H1 (cell line): ENCODE measurements around the gene CACUL1. TPM values are rescaled to one million over a fixed set of nuclear protein-coding genes. Genes with fewer than 3 reads are reported as not detected.

ENCODE experiments used
- CTCF ChIA-PET: fragments of 300-600 bp; sonication (Branson Sonifier 250); formaldehyde crosslinking; loops from one replicate; lab custom pipeline; 2021; ENCODE audit not compliant: partially characterized antibody; lab: Charles Lee
- POLR2A ChIA-PET: fragments of 300-600 bp; sonication (Branson Sonifier 250); formaldehyde crosslinking; loops from one replicate; lab custom pipeline; 2021; ENCODE audit warnings: inconsistent platforms; ENCODE audit not compliant: partially characterized antibody; lab: Charles Lee
- DNase-seq, 2 experiments: peaks; one replicate each; pipeline versions ENCODE4 v3.0.0 to v3.0.0-alpha.2; 2010 to 2022; ENCODE audit warnings: low spot score in 2 of 2, low read depth in 1 of 2, mixed read lengths in 1 of 2
- FAIRE-seq: peaks from 2 replicates; lab custom pipeline; 2011; peaks lifted over from hg19 to GRCh38; lab: Jason Lieb, UNC
- H2AFZ ChIP-seq: 2 replicates; pipeline ENCODE4 v1.8.1; 2012; ENCODE audit warnings: low read length, inconsistent platforms
- H2AK5ac ChIP-seq: 2 replicates; pipeline ENCODE4 v1.6.1; 2013; ENCODE audit warnings: low read depth, low read length
- H2BK120ac ChIP-seq: replicated peaks from 2 replicates; pipeline ENCODE3; 2013; ENCODE audit warnings: low read depth, low read length, inconsistent platforms
- H2BK12ac ChIP-seq: 2 replicates; pipeline ENCODE4 v1.6.1; 2013; ENCODE audit warnings: low read depth, low read length
- H2BK15ac ChIP-seq: 2 replicates; pipeline ENCODE4 v1.6.1; 2013; ENCODE audit warnings: low read length
- H2BK20ac ChIP-seq: 2 replicates; pipeline ENCODE4 v1.6.1; 2013; ENCODE audit warnings: low read length
- H2BK5ac ChIP-seq: 2 replicates; pipeline ENCODE4 v1.6.1; 2013; ENCODE audit warnings: low read depth, low read length
- H3K14ac ChIP-seq: 2 replicates; pipeline ENCODE4 v1.6.1; 2013; ENCODE audit warnings: inconsistent platforms; ENCODE audit not compliant: insufficient read length
- H3K18ac ChIP-seq: 2 replicates; pipeline ENCODE4 v1.6.1; 2013; ENCODE audit warnings: low read length; ENCODE audit errors: extremely low read depth
- H3K23ac ChIP-seq: 2 replicates; pipeline ENCODE4 v1.6.1; 2013; ENCODE audit warnings: inconsistent platforms; ENCODE audit not compliant: insufficient read length
- H3K23me2 ChIP-seq: 2 replicates; pipeline ENCODE4 v1.6.1; 2013; ENCODE audit warnings: low read depth, low read length
- H3K27ac ChIP-seq: 2 replicates; pipeline ENCODE4 v1.6.1; 2011; ENCODE audit warnings: low read depth, low read length, inconsistent platforms
- H3K27me3 ChIP-seq, 4 experiments: replicated peaks in 1 of 4; 1 replicate in 1 of 4; 2 replicates in 3 of 4; pipeline versions ENCODE4 v1.6.1 to v1.8.1; 2011 to 2013; ENCODE audit warnings: low read length in 3 of 4, mild to moderate bottlenecking in 3 of 4, inconsistent platforms in 2 of 4, mixed read lengths in 2 of 4, moderate library complexity in 1 of 4; ENCODE audit not compliant: control insufficient read depth in 3 of 4, insufficient read depth in 3 of 4; ENCODE audit errors: extremely low read depth in 1 of 4
- H3K36me3 ChIP-seq, 4 experiments: 2 replicates each; pipeline versions ENCODE4 v1.6.1 to v1.8.1; 2011 to 2013; ENCODE audit warnings: mild to moderate bottlenecking in 4 of 4, low read length in 3 of 4, moderate library complexity in 2 of 4, control low read depth in 1 of 4, inconsistent platforms in 1 of 4; ENCODE audit not compliant: insufficient read depth in 4 of 4, control insufficient read depth in 2 of 4
- H3K4ac ChIP-seq: replicated peaks from 2 replicates; pipeline ENCODE3; 2013; ENCODE audit warnings: low read length, low read depth, mixed read lengths, inconsistent platforms; ENCODE audit not compliant: insufficient read length
- H3K4me1 ChIP-seq, 4 experiments: replicated peaks in 1 of 4; 1 replicate in 1 of 4; 2 replicates in 3 of 4; pipeline versions ENCODE4 v1.6.1 to v1.8.1; 2011 to 2013; ENCODE audit warnings: low read length in 3 of 4, inconsistent platforms in 2 of 4, mixed read lengths in 1 of 4; ENCODE audit not compliant: insufficient read depth in 4 of 4, control insufficient read depth in 3 of 4
- H3K4me2 ChIP-seq, 2 experiments: 2 replicates each; pipeline versions ENCODE4 v1.6.1 to v1.8.1; 2011 to 2013; ENCODE audit warnings: low read depth in 2 of 2, low read length in 2 of 2, control low read depth in 1 of 2, inconsistent platforms in 1 of 2, mild to moderate bottlenecking in 1 of 2; ENCODE audit not compliant: insufficient read depth in 1 of 2
- H3K4me3 ChIP-seq, 4 experiments: fragments of 200-600, 300-600 bp in 1 of 4; sonication (generic), shearing (Covaris generic), sonication (Bioruptor Twin) in 1 of 4; 2 replicates each; pipeline versions ENCODE4 v1.5.1 to v1.8.1; 2011 to 2016; ENCODE audit warnings: low read length in 4 of 4, low read depth in 3 of 4, control low read depth in 2 of 4, inconsistent platforms in 2 of 4, mild to moderate bottlenecking in 2 of 4, mixed read lengths in 1 of 4, moderate library complexity in 1 of 4; ENCODE audit not compliant: insufficient read depth in 2 of 4; ENCODE audit errors: extremely low read depth in 1 of 4
- H3K56ac ChIP-seq: replicated peaks from 2 replicates; pipeline ENCODE3; 2013; ENCODE audit warnings: low read depth, mild to moderate bottlenecking, mixed read lengths, low read length, inconsistent platforms; ENCODE audit not compliant: insufficient read length
- H3K79me1 ChIP-seq: 2 replicates; pipeline ENCODE4 v1.6.1; 2013; ENCODE audit warnings: low read depth, low read length, control low read depth
- H3K79me2 ChIP-seq, 2 experiments: 2 replicates each; pipeline versions ENCODE4 v1.6.1 to v1.8.1; 2012 to 2013; ENCODE audit warnings: low read length in 2 of 2, mild to moderate bottlenecking in 2 of 2, inconsistent platforms in 1 of 2; ENCODE audit not compliant: insufficient read depth in 2 of 2, control insufficient read depth in 1 of 2
- H3K9ac ChIP-seq, 4 experiments: replicated peaks in 1 of 4; 1 replicate in 1 of 4; 2 replicates in 3 of 4; pipeline versions ENCODE4 v1.6.1 to v1.8.1; 2011 to 2013; ENCODE audit warnings: low read depth in 3 of 4, low read length in 3 of 4, control low read depth in 2 of 4, mild to moderate bottlenecking in 2 of 4, moderate library complexity in 2 of 4, inconsistent platforms in 1 of 4; ENCODE audit errors: extremely low read depth in 1 of 4
- H3K9me3 ChIP-seq, 2 experiments: 2 replicates each; pipeline versions ENCODE4 v1.6.1 to v1.8.1; 2012 to 2013; ENCODE audit warnings: mild to moderate bottlenecking in 2 of 2, moderate library complexity in 2 of 2, control low read depth in 1 of 2, inconsistent platforms in 1 of 2, low read depth in 1 of 2, low read length in 1 of 2, mixed read lengths in 1 of 2; ENCODE audit not compliant: insufficient read depth in 2 of 2
- H4K20me1 ChIP-seq, 2 experiments: replicated peaks in 1 of 2; 2 replicates each; pipeline versions ENCODE3 to v1.8.1; 2011 to 2013; ENCODE audit warnings: inconsistent platforms in 2 of 2, low read length in 2 of 2, mild to moderate bottlenecking in 1 of 2; ENCODE audit not compliant: insufficient read depth in 2 of 2, control insufficient read depth in 1 of 2
- H4K5ac ChIP-seq: 2 replicates; pipeline ENCODE4 v1.6.1; 2013; ENCODE audit warnings: low read length, low read depth, mixed read lengths, inconsistent platforms; ENCODE audit not compliant: insufficient read length
- H4K8ac ChIP-seq: 2 replicates; pipeline ENCODE4 v1.8.0; 2013; ENCODE audit warnings: mild to moderate bottlenecking, moderate library complexity, low read length, inconsistent platforms; ENCODE audit not compliant: insufficient read depth; ENCODE audit errors: extremely low read depth
- H4K91ac ChIP-seq: replicated peaks from 2 replicates; pipeline ENCODE3; 2013; ENCODE audit warnings: low read length, mixed read lengths, inconsistent platforms; ENCODE audit not compliant: insufficient read length
- CEBPB ChIP-seq: IDR thresholded peaks from 2 replicates; pipeline ENCODE4 v1.6.1; 2012; ENCODE audit warnings: low read depth, low read length
- EZH2 ChIP-seq: fragments of 200-600 bp; sonication (generic); IDR thresholded peaks from 2 replicates; pipeline ENCODE4 v1.7.1; 2012; ENCODE audit warnings: low read depth, mild to moderate bottlenecking, moderate library complexity, low read length, inconsistent platforms; ENCODE audit not compliant: severe bottlenecking
- GABPA ChIP-seq: IDR thresholded peaks from 2 replicates; pipeline ENCODE4 v1.6.1; 2011; ENCODE audit warnings: mild to moderate bottlenecking, low read length, moderate library complexity, borderline replicate concordance; ENCODE audit not compliant: insufficient read depth
- GTF2F1 ChIP-seq: IDR thresholded peaks from 2 replicates; pipeline ENCODE4 v1.6.1; 2012; ENCODE audit warnings: low read depth, low read length, improper control_type of control experiment, borderline replicate concordance
- KDM4A ChIP-seq: IDR thresholded peaks from one replicate; pipeline ENCODE4 v1.7.1; 2012; ENCODE audit warnings: low read depth, mild to moderate bottlenecking, moderate library complexity, low read length, inconsistent platforms; ENCODE audit not compliant: severe bottlenecking
- NRF1 ChIP-seq: IDR thresholded peaks from 2 replicates; pipeline ENCODE4 v1.6.1; 2011; ENCODE audit warnings: mild to moderate bottlenecking, low read depth, low read length, improper control_type of control experiment
- RAD21 ChIP-seq, 2 experiments: IDR thresholded peaks in 1 of 2; conservative IDR thresholded peaks in 1 of 2; 2 replicates each; pipeline ENCODE4 v1.6.1; 2011; ENCODE audit warnings: low read depth in 2 of 2, low read length in 2 of 2, improper control_type of control experiment in 1 of 2, inconsistent platforms in 1 of 2, mild to moderate bottlenecking in 1 of 2, moderate library complexity in 1 of 2
- RBBP5 ChIP-seq: IDR thresholded peaks from 2 replicates; pipeline ENCODE4 v1.7.1; 2012; ENCODE audit warnings: low read depth, mild to moderate bottlenecking, inconsistent platforms, low read length, moderate library complexity, borderline replicate concordance
- SAP30 ChIP-seq: fragments of 300-600 bp; sonication (generic); IDR thresholded peaks from 2 replicates; pipeline ENCODE4 v1.7.1; 2012; ENCODE audit warnings: low read length, moderate library complexity, mild to moderate bottlenecking, inconsistent platforms; ENCODE audit not compliant: insufficient read depth, insufficient replicate concordance
- SP1 ChIP-seq: IDR thresholded peaks from 2 replicates; pipeline ENCODE4 v1.6.1; 2011; ENCODE audit warnings: low read depth, low read length
- SUZ12 ChIP-seq: fragments of 200-600 bp; sonication (generic); IDR thresholded peaks from 2 replicates; pipeline ENCODE4 v1.6.1; 2012; ENCODE audit warnings: mild to moderate bottlenecking, inconsistent platforms, low read length, moderate library complexity, mixed read lengths
- TCF12 ChIP-seq: IDR thresholded peaks from 2 replicates; pipeline ENCODE4 v1.6.1; 2011; ENCODE audit warnings: low read depth, mild to moderate bottlenecking, low read length
- WGBS, 2 experiments: shearing (Covaris generic) in 1 of 2; methylation state at CpG; one replicate each; pipeline versions ENCODE4 v1.1.6 to v1.1.7; 2013 to 2015; ENCODE audit warnings: low lambda C conversion rate in 2 of 2, mixed read lengths in 2 of 2, inconsistent platforms in 1 of 2, low coverage in 1 of 2, missing lambda C conversion rate in 1 of 2; ENCODE audit not compliant: insufficient replicate concordance in 2 of 2, insufficient coverage in 1 of 2, insufficient read length in 1 of 2; ENCODE audit errors: extremely low coverage in 1 of 2, missing lambda C conversion rate in 1 of 2; 5-methylcytosine and 5-hydroxymethylcytosine counted together
- polyA plus RNA-seq, 7 experiments: library from polyadenylated mRNA; depleted of rRNA in 3 of 7; stranded (reverse) in 5 of 7; unstranded in 2 of 7; fragments of >200 nt in 5 of 7; fragments of 200-250 nt in 2 of 7; gene quantifications; 1 replicate in 5 of 7; 2 replicates in 1 of 7; 4 replicates in 1 of 7; pipeline versions ENCODE4 v1.2.1 to v1.2.3, GENCODE V29; 2011 to 2013; ENCODE audit warnings: missing spikeins in 2 of 7, mixed read lengths in 2 of 7
- total RNA-seq: library from RNA; stranded (reverse); fragmentation: NEBNext Ultra II Directional; extraction: Animal tissue kit (Norgen Biotek cat#: 25700); gene quantifications from 2 replicates; pipeline ENCODE4 v1.2.1, GENCODE V29; 2021
- TF ChIP-seq, protein P1 (sequence below): IDR thresholded peaks from 2 replicates; pipeline ENCODE4 v1.6.1; 2011; ENCODE audit warnings: low read depth, mild to moderate bottlenecking, low read length; ENCODE audit not compliant: insufficient read depth

The CACUL1 gene
- total and polyA plus RNA-seq, 2 of the 8 experiments (the other 6 are each of a cell fraction or from before 2014, with no cell fraction given): 6.5 to 34.2 TPM

DNA sequence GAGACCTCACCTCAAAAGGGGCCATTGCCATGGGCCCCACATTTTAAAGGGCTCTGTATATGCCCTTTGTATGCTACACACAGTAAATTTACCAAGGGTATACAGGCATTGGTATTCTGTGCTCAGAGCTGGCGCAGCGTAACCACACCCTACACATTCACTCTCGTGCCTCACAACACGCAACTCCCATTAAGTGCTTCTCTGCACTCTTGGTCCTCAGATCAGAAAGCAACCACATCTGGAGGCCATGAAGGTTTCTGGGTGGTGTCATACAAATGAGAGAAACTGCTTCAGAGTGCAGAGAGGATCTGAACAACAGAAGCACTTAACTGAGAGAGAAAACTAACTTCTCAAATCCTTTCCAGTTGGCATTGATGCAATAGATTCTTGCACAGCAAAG is 9.4 kb upstream of the CACUL1 start:
- Histone ChIP-seq H4K5ac (no peak overlapping the region), H3K23me2 (no peaks in the 10 kb centered on the region; the same call in 1 of the 2 replicates), H3K4me3 (no peak overlapping the region), H3K36me3 (no peaks in the 10 kb centered on the region), H3K4me1 (no peaks in the 10 kb centered on the region), H3K4ac (no peak overlapping the region), H2BK12ac (no peak overlapping the region), H3K14ac (no peak overlapping the region), H3K18ac (no peak overlapping the region), H4K91ac (no peak overlapping the region), H3K23ac (no peak overlapping the region), H3K79me1 (no peaks in the 10 kb centered on the region), H2BK5ac (no peak overlapping the region), H3K9ac (no peak overlapping the region), H4K8ac (no peak overlapping the region), H3K27me3 (peaks cover 0 to 2% (median 0%) of the 10 kb centered on the region in 4 experiments; a peak in 2 of 7 replicates), H3K9me3 (no peaks in the 10 kb centered on the region), H2BK15ac (no peak overlapping the region), H2AFZ (no peak overlapping the region), H2BK20ac (no peak overlapping the region), H3K79me2 (no peaks in the 10 kb centered on the region), H3K4me2 (no peak overlapping the region), H3K27ac (no peak overlapping the region), H2AK5ac (no peak overlapping the region), H4K20me1 (no peaks in the 10 kb centered on the region), H2BK120ac (no peak overlapping the region), H3K56ac (no peak overlapping the region)
- WGBS, 2 experiments: 97% methylated on average over 4 of the region's 4 CpGs; no CpG with 5 or more reads in 1 of the 2 experiments
- POLR2A ChIA-PET: no interaction called here
- DNase-seq (no peak), FAIRE-seq (no peak)
- CTCF ChIA-PET: interaction anchor here (0.7 to 1.3 kb wide), 2 partner anchors 11 to 200 kb away, joined by 3 read pairs; no protein-coding TSS in a partner anchor
- TF ChIP-seq RBBP5 (no peak), GTF2F1 (no peak), RAD21 (IDR thresholded peaks at IDR 0.05 in 1 of 2, conservative IDR thresholded peaks at IDR 0.05 in 1 of 2; ENCODE audit: low read depth in 2 of 2, low read length in 2 of 2) (no peak), TCF12 (no peak), SUZ12 (no peak), GABPA (no peak), CEBPB (no peak), SP1 (no peak), EZH2 (no peak), NRF1 (no peak), SAP30 (no peak), KDM4A (no peak)
- TF ChIP-seq, protein P1, sequence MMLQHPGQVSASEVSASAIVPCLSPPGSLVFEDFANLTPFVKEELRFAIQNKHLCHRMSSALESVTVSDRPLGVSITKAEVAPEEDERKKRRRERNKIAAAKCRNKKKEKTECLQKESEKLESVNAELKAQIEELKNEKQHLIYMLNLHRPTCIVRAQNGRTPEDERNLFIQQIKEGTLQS: no peak
